GOT3 (cell line): ENCODE measurements around the gene CHTOP.
A peak's percentile ranks its signal among the peaks of the same experiment; 100 is the strongest.
"Not testable (repeated sequence)": the region's sequence is repeated elsewhere in the genome, so short reads cannot be mapped to it uniquely, and the experiment has no call there.

Experiments used
- DNase-seq: peaks from one replicate; lab custom pipeline; 2025; ENCODE audit warnings: mixed read lengths; lab: John Stamatoyannopoulos, UW

The CHTOP gene

GRCh38 chr1:153631047-153632022 lies 2.5 kb upstream of the CHTOP start:
- no peak for DNase-seq

DNA sequence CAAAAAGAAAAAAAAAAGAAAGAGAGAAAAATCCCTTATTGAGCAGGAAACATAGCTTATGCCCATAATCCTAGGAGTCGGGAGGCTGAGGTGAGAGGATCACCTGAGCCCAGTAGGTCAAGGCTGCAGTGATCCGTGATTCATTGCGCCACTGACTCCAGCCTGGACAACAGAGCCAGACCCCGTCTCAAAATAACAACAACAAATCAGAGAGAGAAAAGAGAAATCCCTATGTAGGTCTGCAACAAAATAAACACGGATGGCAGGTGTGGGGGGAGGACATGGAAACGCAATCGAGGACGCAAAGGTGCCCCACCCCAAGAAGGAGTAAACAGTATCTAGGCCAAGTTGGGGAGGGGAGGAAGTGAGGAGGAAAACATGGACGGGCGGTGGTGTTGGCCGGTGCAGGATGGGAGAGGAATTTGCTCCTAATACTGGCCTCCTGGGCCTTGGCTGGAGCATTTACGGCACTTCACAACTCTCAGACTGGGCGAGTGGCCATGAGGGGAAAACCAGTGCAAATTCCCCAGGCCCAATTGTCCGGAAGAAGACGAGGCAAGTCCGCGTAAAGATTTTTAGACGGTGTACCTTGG lies 609 bp upstream of the CHTOP start:
- no peak for DNase-seq

DNA sequence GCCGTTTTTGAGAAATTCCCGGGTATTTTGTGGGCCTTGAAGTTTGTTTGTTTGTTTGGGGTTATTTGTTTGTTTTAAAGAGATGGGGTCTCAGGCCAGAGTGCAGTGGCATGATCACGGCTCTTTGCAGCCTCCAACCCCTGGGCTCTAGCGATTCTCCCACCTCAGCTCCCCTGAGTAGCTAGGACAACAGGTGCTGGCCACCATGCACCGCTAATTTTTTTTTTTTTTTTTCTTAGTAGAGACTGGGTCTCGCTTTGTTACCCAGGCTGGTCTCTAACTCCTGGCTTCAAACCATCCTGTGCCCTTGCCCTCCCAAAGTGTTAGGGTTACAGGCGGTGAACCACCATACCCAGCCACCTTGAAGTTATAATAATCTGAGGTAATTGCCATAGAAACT lies 2.0 kb downstream of the CHTOP start:
- DNase-seq, result no peak

GRCh38 chr1:153636312-153636711 lies 2.4 kb downstream of the CHTOP start:
- no peak for DNase-seq

GRCh38 chr1:153638261-153638660 lies 4.4 kb downstream of the CHTOP start:
- no peak for DNase-seq

GRCh38 chr1:153639280-153639679 lies 5.4 kb downstream of the CHTOP start:
- DNase-seq, result no peak

DNA sequence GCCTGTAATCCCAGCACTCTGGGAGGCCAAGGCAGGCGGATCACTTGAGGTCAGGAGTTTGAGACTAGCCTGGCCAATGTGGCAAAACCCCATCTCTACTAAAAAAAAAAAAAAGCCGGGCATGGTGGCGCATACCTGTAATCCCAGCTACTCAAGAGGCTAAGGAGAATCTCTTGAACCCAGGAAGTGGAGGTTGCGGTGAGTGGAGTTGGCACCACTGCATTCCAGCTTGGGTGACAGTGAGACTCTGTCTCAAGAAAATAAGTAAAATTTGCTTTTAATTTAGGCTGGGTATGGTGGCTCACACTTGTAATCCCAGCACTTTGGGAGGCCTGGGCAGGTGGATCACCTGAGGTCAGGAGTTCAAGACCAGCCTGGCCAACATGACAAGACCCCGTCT lies 6.3 kb downstream of the CHTOP start:
- not testable (repeated sequence) for DNase-seq

- DNase-seq, result no peak
These were observed 7.0 kb downstream of the CHTOP start for GRCh38 chr1:153640861-153641260.

DNA sequence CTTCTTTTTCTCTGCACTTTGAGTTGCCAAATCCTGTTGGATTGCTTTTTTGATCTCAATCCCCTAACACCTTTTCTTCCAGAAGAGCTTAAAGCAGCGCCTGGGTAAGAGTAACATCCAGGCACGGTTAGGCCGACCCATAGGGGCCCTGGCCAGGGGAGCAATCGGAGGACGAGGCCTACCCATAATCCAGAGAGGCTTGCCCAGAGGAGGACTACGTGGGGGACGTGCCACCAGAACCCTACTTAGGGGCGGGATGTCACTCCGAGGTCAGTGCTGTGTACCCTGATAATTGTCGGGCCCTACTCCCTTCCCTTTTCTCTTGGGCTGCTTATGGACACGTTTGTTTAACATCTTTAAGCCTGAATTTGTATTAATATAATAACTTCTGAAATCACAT lies 8.3 kb downstream of the CHTOP start:
- no peak for DNase-seq

- DNase-seq, result no peak
These were observed 9.2 kb downstream of the CHTOP start for GRCh38 chr1:153643100-153643499.

DNA sequence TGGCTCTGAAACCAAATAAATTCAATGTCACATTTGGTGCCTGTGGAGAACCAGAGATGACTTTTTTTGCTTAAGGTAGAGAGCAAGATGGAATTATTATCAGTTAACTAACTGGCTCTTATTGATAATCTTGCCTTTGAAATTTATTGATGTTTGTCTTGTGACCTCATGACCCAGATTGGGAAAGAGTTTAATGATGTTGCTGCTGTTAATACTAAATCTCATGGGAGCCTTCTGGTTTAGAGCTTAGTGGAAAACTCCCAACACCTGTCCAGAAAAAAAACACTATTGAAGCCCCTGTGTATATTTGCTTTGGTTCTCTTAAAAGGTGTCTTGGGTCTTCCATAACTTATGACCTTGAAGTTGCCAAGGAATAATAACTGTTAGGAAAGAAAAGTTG lies 9.9 kb downstream of the CHTOP start:
- DNase-seq, result no peak

DNA sequence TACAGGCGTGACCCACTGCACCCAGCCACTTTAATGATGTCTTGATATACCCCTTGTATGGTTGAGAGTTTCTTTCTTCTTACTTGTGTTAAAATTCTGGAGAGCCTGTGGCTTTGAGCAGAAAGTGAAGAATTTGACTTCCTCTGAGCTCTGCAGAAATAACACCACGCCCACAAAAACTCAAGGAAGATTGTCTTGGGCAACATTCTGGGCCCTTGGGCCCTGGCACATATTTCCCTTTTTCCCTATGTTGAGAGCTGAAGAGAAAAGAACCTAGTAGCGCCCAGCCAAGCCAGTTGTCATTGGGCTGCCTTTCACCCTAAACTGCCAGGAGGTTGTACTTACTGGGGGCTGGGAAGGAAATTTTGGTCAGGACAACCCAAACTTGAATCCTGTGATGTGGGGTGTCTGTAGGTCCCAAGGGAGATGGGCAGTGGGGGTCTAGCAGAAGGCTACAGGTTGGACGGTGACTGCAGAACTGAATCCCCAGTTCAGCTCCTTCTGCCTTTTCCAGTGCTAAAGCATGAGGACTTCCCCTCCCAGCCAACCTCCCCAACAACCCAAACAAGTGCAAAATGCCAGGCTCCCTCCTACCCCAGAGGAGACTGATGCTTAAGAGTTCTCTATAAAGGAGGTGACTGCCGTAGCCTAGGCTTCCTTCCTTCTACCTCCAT lies 12.9 kb downstream of the CHTOP start:
- DNase-seq, result no peak

DNA sequence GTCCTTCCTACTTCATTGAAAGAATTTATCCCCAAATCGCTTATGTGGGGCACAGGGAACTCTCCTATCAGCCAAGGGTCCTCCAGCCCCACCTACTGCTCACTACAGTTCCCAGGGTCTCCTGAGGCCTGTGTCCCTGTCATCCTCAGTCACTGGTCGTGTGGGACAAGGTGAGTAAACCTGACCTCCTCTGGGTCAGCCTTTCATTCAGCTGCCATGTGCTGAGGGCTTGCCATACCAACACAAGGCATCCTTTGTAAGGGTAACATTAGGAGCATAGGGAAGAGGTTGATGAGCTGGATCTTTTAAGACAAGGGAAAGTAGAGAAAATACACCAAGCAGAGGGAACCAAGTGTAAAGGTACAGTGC lies 13.5 kb downstream of the CHTOP start:
- no peak for DNase-seq

DNA sequence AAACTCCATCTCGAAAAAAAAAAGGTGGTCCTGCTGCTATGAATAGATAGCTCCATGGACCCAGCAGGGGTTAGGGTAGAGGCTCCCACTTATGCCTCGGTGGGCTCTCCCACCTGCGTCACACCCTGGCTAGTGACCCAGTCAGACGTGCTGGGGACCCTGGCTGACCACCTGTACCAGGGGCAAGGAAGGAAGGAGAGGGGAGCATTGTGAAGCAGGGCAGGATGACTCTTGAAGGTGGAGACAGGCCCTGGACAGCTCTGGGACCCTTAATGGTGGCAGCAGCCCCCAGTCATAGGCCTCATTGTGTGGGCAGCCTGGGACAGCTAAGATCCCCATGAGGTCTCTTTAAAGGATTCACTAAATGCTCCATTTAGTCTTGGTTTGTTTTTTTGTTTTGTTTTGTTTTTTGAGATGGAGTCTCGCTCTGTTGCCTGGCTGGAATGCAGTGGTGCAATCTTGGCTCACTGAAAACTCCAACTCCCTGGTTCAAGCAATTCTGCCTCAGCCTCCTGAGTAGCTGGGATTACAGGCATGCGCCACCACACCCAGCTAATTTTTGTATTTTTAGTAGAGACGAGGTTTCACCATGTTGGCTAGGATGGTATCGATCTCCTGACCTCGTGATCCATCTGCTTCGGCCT lies 14.3 kb downstream of the CHTOP start:
- DNase-seq, result no peak

GRCh38 chr1:153649137-153649862 lies 15.4 kb downstream of the CHTOP start:
- DNase-seq, result no peak

GRCh38 chr1:153649863-153650235 lies 16.0 kb downstream of the CHTOP start:
- DNase-seq, result no peak

- DNase-seq, result no peak
These were observed 17.9 kb downstream of the CHTOP start for GRCh38 chr1:153651771-153652170.

- DNase-seq, result no peak
These were observed 19.1 kb downstream of the CHTOP start for GRCh38 chr1:153652805-153653500.

DNA sequence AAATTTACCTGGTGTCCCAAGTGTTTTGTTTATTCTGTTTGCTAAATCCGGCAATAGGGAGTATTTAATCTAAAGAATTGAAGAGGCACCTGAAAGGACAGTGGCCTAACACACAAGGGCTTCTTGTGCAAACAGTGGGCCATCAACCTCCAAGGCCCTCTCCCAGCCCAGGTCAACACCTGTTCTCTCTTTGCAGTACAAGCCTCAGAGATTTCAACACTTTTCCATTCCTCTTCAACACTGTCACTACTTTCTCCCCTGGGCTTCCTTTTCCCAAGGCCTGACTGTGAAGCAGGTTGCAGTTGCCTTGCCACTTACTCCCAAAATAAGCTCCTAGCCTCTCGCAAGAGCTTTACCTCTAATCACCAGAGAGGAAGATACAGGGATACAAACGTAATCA lies 21.5 kb downstream of the CHTOP start:
- DNase-seq, result no peak

DNA sequence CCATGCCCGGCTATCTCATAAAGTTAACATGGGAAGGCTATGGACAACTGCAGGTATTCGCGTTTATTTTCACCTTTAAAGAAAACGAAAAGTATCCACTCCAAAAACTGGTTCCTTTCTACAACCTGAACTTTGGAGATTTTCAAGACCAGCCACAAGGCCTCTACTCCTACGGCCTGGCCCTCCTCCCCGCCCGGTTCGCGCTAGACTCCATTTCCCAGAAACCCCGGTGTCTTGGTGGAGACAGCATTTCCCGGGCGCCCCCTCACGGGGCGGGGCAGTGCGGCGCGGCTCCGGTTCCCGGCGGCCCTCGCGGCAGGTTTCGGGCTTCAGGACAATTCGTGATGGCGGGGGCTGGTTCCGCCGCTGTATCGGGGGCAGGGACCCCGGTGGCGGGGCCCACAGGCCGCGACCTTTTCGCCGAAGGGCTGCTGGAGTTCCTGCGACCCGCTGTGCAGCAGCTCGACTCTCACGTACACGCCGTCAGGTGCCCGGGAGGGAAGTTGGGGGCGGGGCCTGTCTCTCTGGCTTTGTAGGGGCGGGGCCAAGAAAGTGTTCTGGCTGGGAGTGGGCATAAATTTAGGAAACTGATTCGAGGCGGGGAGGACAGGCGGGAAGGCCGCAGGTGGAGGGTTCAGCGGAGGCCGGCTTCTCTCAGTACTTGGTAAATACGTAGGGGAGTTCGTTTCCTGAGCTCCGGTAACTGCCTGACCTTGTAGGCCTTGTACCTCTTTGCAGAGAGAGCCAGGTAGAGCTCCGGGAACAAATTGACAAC lies 24.7 kb downstream of the CHTOP start, which contains the start of gene SNAPIN:
SNAPIN (plus strand) TSS at position 304 of the 775 bp plus-strand sequence; CDS start at position 345, 41 bp downstream.
- DNase-seq, result peak; percentile 71
